ENCODE measurements around the gene SMIM13. TPM values are rescaled to one million over a fixed set of nuclear protein-coding genes. Genes with fewer than 3 reads are reported as not detected.

SMIM13 gene
- total and polyA plus RNA-seq, 2 donors (not counting 3 experiments of a cell fraction or from before 2014, with no cell fraction given), result 3.2 to 14.7 TPM

GRCh38 chr6:11094941-11095340 lies 1.3 kb downstream of the SMIM13 start:
- Histone ChIP-seq H3K27ac (ENCODE audit: insufficient read depth, low read depth, low read length) (peak overlapping the region; percentile 87), H3K4me3 (replicated peaks in 1 of 3; ENCODE audit: insufficient read depth in 1 of 3, low read depth in 1 of 3, low read length in 3 of 3) (peak overlapping the region; percentile 54 to 98 (median 86)), H3K79me2 (ENCODE audit: control insufficient read depth, insufficient read depth, low read length) (peaks cover 55% of the 10 kb centered on the region), H3K4me1 (ENCODE audit: control insufficient read depth, extremely low read depth, insufficient read depth, low read length) (peaks cover 18% of the 10 kb centered on the region), H3K27me3 (ENCODE audit: control insufficient read depth in 2 of 2, insufficient read depth in 2 of 2, low read length in 2 of 2) (no peaks in the 10 kb centered on the region), H3K9me3 (replicated peaks; ENCODE audit: control insufficient read depth, insufficient read depth, low read length) (no peaks in the 10 kb centered on the region), H3K9ac (replicated peaks; ENCODE audit: extremely low read depth, insufficient read depth, low read length) (peak overlapping the region; percentile 82), H3K9me1 (replicated peaks; ENCODE audit: control insufficient read depth, extremely low read depth, insufficient read depth, low read length) (no peaks in the 10 kb centered on the region), H4K20me1 (replicated peaks; ENCODE audit: control insufficient read depth, extremely low read depth, insufficient read depth, low read length) (no peaks in the 10 kb centered on the region), H3K36me3 (ENCODE audit: control insufficient read depth in 2 of 2, extremely low read depth in 1 of 2, insufficient read depth in 2 of 2, low read length in 2 of 2) (no peaks in the 10 kb centered on the region), H2AFZ (ENCODE audit: low read depth, low read length) (no peak overlapping the region), H3K4me2 (ENCODE audit: insufficient read depth, low read length) (peak overlapping the region; percentile 93)
- DNase-seq (ENCODE audit: low read depth, low spot score) (no peak), FAIRE-seq (no peak)
- ChIA-PET POLR2A (no interaction called here), CTCF (interaction anchor here (1.2 to 1.7 kb wide), 4 partner anchors 29 to 401 kb away, joined by 3 to 4 read pairs (median 4); no protein-coding TSS in a partner anchor)
- dilution Hi-C loops (cut with MboI; ENCODE audit: extremely low pct_ligation_motif_present, low sequenced_read_pairs) (no loop called here), intact Hi-C loops (cut with micrococcal nuclease) (loop anchor here (2.0 to 10.0 kb wide), 7 partner anchors 36 to 1477 kb away; partner anchors contain the start of genes NEDD9 and TMEM14C)
- no TSS peak for BruUV-seq (replicated peaks)
- no peak for TF ChIP-seq CTCF (IDR thresholded peaks at IDR 0.05; ENCODE audit: extremely low read depth in 1 of 2, insufficient read depth in 1 of 2, low read depth in 1 of 2, low read length in 2 of 2)
- no peak for TF ChIP-seq POLR2AphosphoS5 (IDR thresholded peaks at IDR 0.05; ENCODE audit: insufficient read depth, low read depth, low read length)
- TF ChIP-seq FOS (IDR thresholded peaks at IDR 0.05; ENCODE audit: borderline replicate concordance, insufficient read depth, low read length), result no peak
- TF ChIP-seq EZH2 (IDR thresholded peaks at IDR 0.05; ENCODE audit: borderline replicate concordance, low read depth, low read length, severe bottlenecking), result no peak
- no peak for TF ChIP-seq GATA2 (IDR thresholded peaks at IDR 0.05; ENCODE audit: insufficient read depth, insufficient read length, low read depth, low read length)
- no peak for TF ChIP-seq POLR2A (IDR thresholded peaks at IDR 0.05; ENCODE audit: low read depth, low read length)
- no peak for TF ChIP-seq MAX (IDR thresholded peaks at IDR 0.05; ENCODE audit: insufficient read depth, insufficient read length)
- TF ChIP-seq MYC (IDR thresholded peaks at IDR 0.05; ENCODE audit: low read depth, low read length), result no peak
- TF ChIP-seq JUN (IDR thresholded peaks at IDR 0.05; ENCODE audit: borderline replicate concordance, insufficient read depth, insufficient read length, low read depth), result no peak
